SK-N-SH treated with all-trans-retinoic acid at 6 μM for 48 hours (cell line): Measurements from ENCODE around the gene LRCH4.

Experiments
- ATAC-seq: fragments of 200-7000 bp; cut with Tn5 transposase; 3 replicates; pipeline ENCODE4 v1.9.1; 2020; ENCODE audit warnings: mild to moderate bottlenecking, moderate library complexity
- ARNTL ChIP-seq: fragments of 450-650 bp; formaldehyde crosslinking; IDR thresholded peaks from 2 replicates; pipeline ENCODE4 v1.5.0; 2020; ENCODE audit warnings: low read depth, mild to moderate bottlenecking, moderate library complexity, borderline replicate concordance
- BACH2 ChIP-seq: fragments of 250-450 bp; sonication (Bioruptor Pico); IDR thresholded peaks from 2 replicates; pipeline ENCODE4 v1.9.0; 2021; ENCODE audit warnings: mild to moderate bottlenecking, borderline replicate concordance
- CREB5 ChIP-seq: fragments of 250-450 bp; sonication (Bioruptor Pico); IDR thresholded peaks from 2 replicates; pipeline ENCODE4 v1.5.1; 2020; ENCODE audit warnings: low read depth, mild to moderate bottlenecking, moderate library complexity
- CSDC2 ChIP-seq: fragments of 250-450 bp; sonication (Bioruptor Pico); IDR thresholded peaks from 2 replicates; pipeline ENCODE4 v1.5.0; 2020; ENCODE audit warnings: mild to moderate bottlenecking, moderate library complexity
- CSRNP3 ChIP-seq: fragments of 250-450 bp; sonication (Bioruptor Pico); IDR thresholded peaks from 2 replicates; pipeline ENCODE4 v1.5.1; 2021; ENCODE audit warnings: mild to moderate bottlenecking, moderate library complexity
- ESRRG ChIP-seq: fragments of 250-450 bp; sonication (Bioruptor Pico); IDR thresholded peaks from 2 replicates; pipeline ENCODE4 v1.6.1; 2021; ENCODE audit warnings: mild to moderate bottlenecking
- GLIS3 ChIP-seq: fragments of 250-450 bp; sonication (Bioruptor Pico); IDR thresholded peaks from 2 replicates; pipeline ENCODE4 v1.5.0; 2020; ENCODE audit warnings: mild to moderate bottlenecking, moderate library complexity
- ISL1 ChIP-seq: fragments of 250-450 bp; sonication (Bioruptor Pico); IDR thresholded peaks from 2 replicates; pipeline ENCODE4 v2.1.2; 2022; ENCODE audit warnings: mild to moderate bottlenecking, moderate library complexity
- OSR1 ChIP-seq: fragments of 250-450 bp; sonication (Bioruptor Pico); IDR thresholded peaks from 2 replicates; pipeline ENCODE4 v1.8.0; 2022; ENCODE audit warnings: moderate library complexity, mild to moderate bottlenecking, inconsistent platforms
- PATZ1 ChIP-seq: fragments of 250-450 bp; sonication (Bioruptor Pico); IDR thresholded peaks from 2 replicates; pipeline ENCODE4 v1.8.0; 2020; ENCODE audit warnings: mild to moderate bottlenecking, moderate library complexity, borderline replicate concordance
- PPARA ChIP-seq: fragments of 250-450 bp; sonication (Bioruptor Pico); IDR thresholded peaks from 2 replicates; pipeline ENCODE4 v1.5.0; 2020; ENCODE audit warnings: mild to moderate bottlenecking, borderline replicate concordance
- RARB ChIP-seq: fragments of 250-450 bp; sonication (Bioruptor Pico); IDR thresholded peaks from 2 replicates; pipeline ENCODE4 v1.8.0; 2021; ENCODE audit warnings: mild to moderate bottlenecking, moderate library complexity
- TCF4 ChIP-seq: fragments of 250-450 bp; sonication (Bioruptor Pico); IDR thresholded peaks from 2 replicates; pipeline ENCODE4 v1.8.0; 2021; ENCODE audit warnings: mild to moderate bottlenecking, moderate library complexity, borderline replicate concordance
- TSHZ2 ChIP-seq: fragments of 250-450 bp; sonication (Bioruptor Pico); IDR thresholded peaks from 2 replicates; pipeline ENCODE4 v1.5.0; 2020; ENCODE audit warnings: mild to moderate bottlenecking, moderate library complexity
- ZFP3 ChIP-seq: fragments of 250-450 bp; sonication (Bioruptor Pico); IDR thresholded peaks from 2 replicates; pipeline ENCODE4 v1.5.0; 2020; ENCODE audit warnings: mild to moderate bottlenecking, moderate library complexity
- ZFP30 ChIP-seq: fragments of 450-650 bp; formaldehyde crosslinking; IDR thresholded peaks from 2 replicates; pipeline ENCODE4 v1.5.0; 2022; ENCODE audit warnings: mild to moderate bottlenecking, moderate library complexity
- ZNF70 ChIP-seq: fragments of 450-650 bp; formaldehyde crosslinking; IDR thresholded peaks from 2 replicates; pipeline ENCODE4 v1.5.0; 2020; ENCODE audit warnings: mild to moderate bottlenecking, moderate library complexity
- ZNF8 ChIP-seq: fragments of 450-650 bp; formaldehyde crosslinking; IDR thresholded peaks from 2 replicates; pipeline ENCODE4 v1.5.0; 2020; ENCODE audit warnings: mild to moderate bottlenecking, moderate library complexity

LRCH4 gene

GRCh38 chr7:100576384-100576993, 9.4 kb downstream of the LRCH4 start:
- TF ChIP-seq TSHZ2 (CRISPR knock-in tag) (no peak), CSDC2 (CRISPR knock-in tag) (no peak), PPARA (CRISPR knock-in tag) (no peak), CREB5 (no peak), ZFP3 (no peak), GLIS3 (no peak), PATZ1 (no peak), ZFP30 (no peak), RARB (CRISPR knock-in tag) (no peak), BACH2 (CRISPR knock-in tag) (no peak), ZNF70 (no peak)
- ATAC-seq: no peak

GRCh38 chr7:100575746-100576383, 10.1 kb downstream of the LRCH4 start:
- TF ChIP-seq GLIS3: no peak
- no peak for ATAC-seq

- TF ChIP-seq ZNF70 (no peak), ZNF8 (CRISPR knock-in tag) (no peak), ARNTL (CRISPR knock-in tag) (no peak), ISL1 (CRISPR knock-in tag) (no peak)
- ATAC-seq: no peak
Measured at GRCh38 chr7:100575206-100575631, 10.7 kb downstream of the LRCH4 start.

GRCh38 chr7:100574362-100575205, 11.3 kb downstream of the LRCH4 start:
- no peak for ATAC-seq
- TF ChIP-seq OSR1 (CRISPR knock-in tag): no peak
- no peak for TF ChIP-seq ZFP3
- TF ChIP-seq BACH2 (CRISPR knock-in tag): no peak
- no peak for TF ChIP-seq ZFP30
- TF ChIP-seq RARB (CRISPR knock-in tag): no peak
- TF ChIP-seq ESRRG: no peak
- TF ChIP-seq PATZ1: no peak
- TF ChIP-seq TCF4 (CRISPR knock-in tag): no peak
- TF ChIP-seq GLIS3: no peak
- TF ChIP-seq ARNTL (CRISPR knock-in tag): no peak
- TF ChIP-seq CSRNP3 (CRISPR knock-in tag): no peak
- no peak for TF ChIP-seq PPARA (CRISPR knock-in tag)
- no peak for TF ChIP-seq ZNF8 (CRISPR knock-in tag)
- TF ChIP-seq CSDC2 (CRISPR knock-in tag): no peak
- no peak for TF ChIP-seq CREB5
- TF ChIP-seq ISL1 (CRISPR knock-in tag): no peak
